HG02938 (cell line): ENCODE results near the gene CAND1.

ENCODE experiments used
- ATAC-seq: cut with Tn5 transposase; IDR thresholded peaks from one replicate; pipeline ENCODE4 v1.9.1; 2021; ENCODE audit warnings: mild to moderate bottlenecking, moderate library complexity; ENCODE audit not compliant: unreplicated experiment

Gene CAND1

GRCh38 chr12:67268896-67269632 is at the start of gene CAND1:
Gene CAND1 (plus strand): TSS chr12:67269358. CDS start chr12:67269718, 360 bp downstream.
- peak; percentile 77 for ATAC-seq

- ATAC-seq = no peak
These were observed 49.1 kb upstream of the CAND1 start for GRCh38 chr12:67220065-67220464.

- no peak for ATAC-seq
These were observed 46.9 kb upstream of the CAND1 start for GRCh38 chr12:67222302-67222701.

- ATAC-seq = no peak
These were observed 45.9 kb upstream of the CAND1 start for GRCh38 chr12:67223225-67223624.

- no peak for ATAC-seq
These were observed 31.9 kb upstream of the CAND1 start for GRCh38 chr12:67237231-67237630.

GRCh38 chr12:67239061-67239460 is 30.1 kb upstream of the CAND1 start:
- no peak for ATAC-seq

- ATAC-seq = no peak
These were observed 27.7 kb upstream of the CAND1 start for GRCh38 chr12:67241482-67241881.

- no peak for ATAC-seq
These were observed 25.9 kb upstream of the CAND1 start for GRCh38 chr12:67243260-67243659.

- ATAC-seq = no peak
These were observed 23.6 kb upstream of the CAND1 start for GRCh38 chr12:67245571-67245970.

- no peak for ATAC-seq
These were observed 18.1 kb upstream of the CAND1 start for GRCh38 chr12:67251012-67251411.

- ATAC-seq = no peak
These were observed 14.7 kb upstream of the CAND1 start for GRCh38 chr12:67254372-67255026.

- ATAC-seq = no peak
These were observed 12.5 kb upstream of the CAND1 start for GRCh38 chr12:67256649-67257048.

- ATAC-seq = no peak
These were observed 5.7 kb upstream of the CAND1 start for GRCh38 chr12:67263471-67263870.

- ATAC-seq = peak; percentile 77
These were observed 743 bp upstream of the CAND1 start for GRCh38 chr12:67268335-67268895.

- ATAC-seq = peak; percentile 9
These were observed 745 bp downstream of the CAND1 start for GRCh38 chr12:67269633-67270573.

GRCh38 chr12:67270622-67271021 is 1.5 kb downstream of the CAND1 start:
- no peak for ATAC-seq

GRCh38 chr12:67271976-67272375 is 2.8 kb downstream of the CAND1 start:
- no peak for ATAC-seq

- ATAC-seq = no peak
These were observed 5.0 kb downstream of the CAND1 start for GRCh38 chr12:67274186-67274585.

- no peak for ATAC-seq
These were observed 6.3 kb downstream of the CAND1 start for GRCh38 chr12:67275380-67275913.

- no peak for ATAC-seq
These were observed 7.3 kb downstream of the CAND1 start for GRCh38 chr12:67276421-67276820.

- ATAC-seq = no peak
These were observed 10.5 kb downstream of the CAND1 start for GRCh38 chr12:67279637-67280036.
